Naive thymus-derived CD4-positive, alpha-beta T cell (primary cell): ENCODE results near the gene GREM2. TPM values are rescaled to one million over a fixed set of nuclear protein-coding genes. Genes with fewer than 3 reads are reported as not detected.

Experiments used
- ATAC-seq: fragments of 150-1000 bp; cut with Tn5 transposase; 2 replicates; pipeline ENCODE4 v1.10.0; 2021; ENCODE audit warnings: mild to moderate bottlenecking, moderate library complexity
- CTCF ChIA-PET: fragments of 350-600 bp; sonication (Branson Sonifier 250); formaldehyde crosslinking; loops from one replicate; lab custom pipeline; 2021; ENCODE audit warnings: antibody characterized with exemption; lab: Charles Lee
- POLR2A ChIA-PET: fragments of 350-600 bp; sonication (Branson Sonifier 250); formaldehyde crosslinking; loops from one replicate; lab custom pipeline; 2021; ENCODE audit warnings: antibody characterized with exemption, inconsistent platforms; lab: Charles Lee
- DNase-seq, 9 donors: peaks; one replicate each; pipeline versions ENCODE4 v3.0.0 to v3.0.0-alpha.2; 2020 to 2022; ENCODE audit warnings: mixed read lengths in 1 of 9
- H3K27ac ChIP-seq: one replicate; pipeline ENCODE4 v1.7.0; 2013; ENCODE audit warnings: mild to moderate bottlenecking, low read depth, low read length, moderate library complexity
- H3K27me3 ChIP-seq, 2 donors: one replicate each; pipeline ENCODE4 v1.7.0; 2013; ENCODE audit warnings: low read length in 2 of 2, mild to moderate bottlenecking in 2 of 2, moderate library complexity in 2 of 2; ENCODE audit not compliant: control insufficient read depth in 2 of 2, insufficient read depth in 2 of 2
- H3K36me3 ChIP-seq, 3 experiments: 1 replicate in 2 of 3; 2 replicates in 1 of 3; pipeline ENCODE4 v1.7.0; 2013; ENCODE audit warnings: low read length in 3 of 3, mild to moderate bottlenecking in 3 of 3, moderate library complexity in 1 of 3; ENCODE audit not compliant: insufficient read depth in 3 of 3, control insufficient read depth in 2 of 3
- H3K4me1 ChIP-seq, 2 donors: one replicate each; pipeline ENCODE4 v1.7.0; 2013; ENCODE audit warnings: low read length in 2 of 2, mild to moderate bottlenecking in 2 of 2, moderate library complexity in 1 of 2; ENCODE audit not compliant: control insufficient read depth in 2 of 2, insufficient read depth in 2 of 2
- H3K4me3 ChIP-seq: 2 replicates; pipeline ENCODE4 v1.7.0; 2013; ENCODE audit warnings: mild to moderate bottlenecking, low read length
- H3K9me3 ChIP-seq, 3 experiments: 1 replicate in 2 of 3; 2 replicates in 1 of 3; pipeline ENCODE4 v1.7.0; 2013; ENCODE audit warnings: low read length in 3 of 3; ENCODE audit not compliant: control insufficient read depth in 2 of 3
- H3K27ac Mint-ChIP-seq, 9 donors: one replicate each; pipeline ENCODE4 v1.8.0; 2020 to 2022; ENCODE audit warnings: mixed read lengths in 9 of 9, mild to moderate bottlenecking in 8 of 9, moderate library complexity in 5 of 9, inconsistent platforms in 2 of 9
- H3K27me3 Mint-ChIP-seq, 5 donors: one replicate each; pipeline ENCODE4 v1.8.0; 2021 to 2022; ENCODE audit warnings: mixed read lengths in 5 of 5, mild to moderate bottlenecking in 1 of 5
- H3K36me3 Mint-ChIP-seq, 5 donors: one replicate each; pipeline ENCODE4 v1.8.0; 2020 to 2022; ENCODE audit warnings: mixed read lengths in 5 of 5, mild to moderate bottlenecking in 3 of 5, inconsistent platforms in 1 of 5
- H3K4me1 Mint-ChIP-seq, 7 donors: one replicate each; pipeline ENCODE4 v1.8.0; 2020 to 2022; ENCODE audit warnings: mixed read lengths in 7 of 7, mild to moderate bottlenecking in 3 of 7, inconsistent platforms in 1 of 7
- H3K4me3 Mint-ChIP-seq, 10 donors: one replicate each; pipeline ENCODE4 v1.8.0; 2020 to 2022; ENCODE audit warnings: mild to moderate bottlenecking in 10 of 10, mixed read lengths in 10 of 10, moderate library complexity in 6 of 10, inconsistent platforms in 2 of 10
- H3K9me3 Mint-ChIP-seq, 11 donors: one replicate each; pipeline ENCODE4 v1.8.0; 2020 to 2022; ENCODE audit warnings: mixed read lengths in 11 of 11, mild to moderate bottlenecking in 4 of 11, inconsistent platforms in 1 of 11, moderate library complexity in 1 of 11
- intact Hi-C, 2 donors: fragments of 100-400 bp; cut with micrococcal nuclease; formaldehyde crosslinking; loops; one replicate each; pipeline ENCODE4 v1.15.1; 2023
- polyA plus RNA-seq, 2 donors: library from polyadenylated mRNA; unstranded; fragments of 300-500 nt; fragmentation: Illumina TruSeq; gene quantifications; one replicate each; pipeline ENCODE4 v1.2.3, GENCODE V29; 2021
- total RNA-seq, 6 experiments: library from RNA in 5 of 6; stranded (reverse) in 5 of 6; gene quantifications; 1 replicate in 5 of 6; 2 replicates in 1 of 6; pipeline ENCODE4 v1.2.3 and lab custom pipeline; 2021 to 2026

GREM2 gene
- total and polyA plus RNA-seq, 7 experiments from 2014 or later: 0.05 to 5.2 (median 0.65) TPM; not detected in 1

GRCh38 chr1:240503036-240503435 is 108.9 kb downstream of the GREM2 start:
- H3K27ac Mint-ChIP-seq: no peak overlapping the region
- Histone ChIP-seq H3K36me3 (no peaks in the 10 kb centered on the region), H3K4me1 (no peaks in the 10 kb centered on the region), H3K4me3 (no peak overlapping the region), H3K27ac (no peak overlapping the region), H3K27me3 (no peaks in the 10 kb centered on the region), H3K9me3 (no peaks in the 10 kb centered on the region)
- H3K9me3 Mint-ChIP-seq: peaks cover 0 to 6% (median 0%) of the 10 kb centered on the region in 11 donors
- no peak overlapping the region for H3K4me3 Mint-ChIP-seq
- intact Hi-C loops: no loop called here
- DNase-seq: no peak
- peaks cover 0 to 7% (median 0%) of the 10 kb centered on the region in 5 donors for H3K27me3 Mint-ChIP-seq
- CTCF ChIA-PET: no interaction called here
- H3K4me1 Mint-ChIP-seq: peaks cover 0 to 2% (median 0%) of the 10 kb centered on the region in 7 donors
- POLR2A ChIA-PET: no interaction called here
- H3K36me3 Mint-ChIP-seq: no peaks in the 10 kb centered on the region
- ATAC-seq: no peak

GRCh38 chr1:240501115-240501514 is 110.8 kb downstream of the GREM2 start:
- H3K27ac ChIP-seq: no peak overlapping the region
- Mint-ChIP-seq H3K9me3 (peaks cover 0 to 8% (median 3%) of the 10 kb centered on the region in 11 donors), H3K27ac (no peak overlapping the region), H3K4me1 (no peaks in the 10 kb centered on the region), H3K27me3 (no peaks in the 10 kb centered on the region), H3K4me3 (no peak overlapping the region), H3K36me3 (peaks cover 0 to 1% (median 0%) of the 10 kb centered on the region in 5 donors)
- intact Hi-C loops: no loop called here
- no peak overlapping the region for H3K4me3 ChIP-seq
- no peaks in the 10 kb centered on the region for H3K36me3 ChIP-seq
- H3K4me1 ChIP-seq: no peaks in the 10 kb centered on the region
- POLR2A ChIA-PET: no interaction called here
- DNase-seq (no peak), ATAC-seq (no peak)
- no peaks in the 10 kb centered on the region for H3K9me3 ChIP-seq
- no peaks in the 10 kb centered on the region for H3K27me3 ChIP-seq
- CTCF ChIA-PET: no interaction called here

- POLR2A ChIA-PET: no interaction called here
Observed at GRCh38 chr1:240500647-240501046, 111.3 kb downstream of the GREM2 start.

GRCh38 chr1:240499012-240499411 is 112.9 kb downstream of the GREM2 start:
- Histone ChIP-seq H3K36me3 (no peaks in the 10 kb centered on the region), H3K4me3 (no peak overlapping the region), H3K27me3 (no peaks in the 10 kb centered on the region), H3K27ac (no peak overlapping the region), H3K4me1 (no peaks in the 10 kb centered on the region), H3K9me3 (no peaks in the 10 kb centered on the region)
- peaks cover 0 to 1% (median 0%) of the 10 kb centered on the region in 5 donors for H3K36me3 Mint-ChIP-seq
- H3K27ac Mint-ChIP-seq: no peak overlapping the region
- no peak overlapping the region for H3K4me3 Mint-ChIP-seq
- H3K4me1 Mint-ChIP-seq: no peaks in the 10 kb centered on the region
- intact Hi-C loops: no loop called here
- no peaks in the 10 kb centered on the region for H3K27me3 Mint-ChIP-seq
- ChIA-PET CTCF (interaction anchor here (0.6 kb wide), 1 partner anchor 867 kb away, joined by 3 read pairs; no protein-coding TSS in a partner anchor), POLR2A (no interaction called here)
- ATAC-seq (no peak), DNase-seq (no peak)
- H3K9me3 Mint-ChIP-seq: peaks cover 0 to 8% (median 2%) of the 10 kb centered on the region in 11 donors

More at GRCh38 chr1:240500647-240501046, 111.3 kb downstream of the GREM2 start:
- Histone ChIP-seq H3K27me3 (no peaks in the 10 kb centered on the region), H3K27ac (no peak overlapping the region), H3K4me3 (no peak overlapping the region), H3K36me3 (no peaks in the 10 kb centered on the region), H3K4me1 (no peaks in the 10 kb centered on the region), H3K9me3 (no peaks in the 10 kb centered on the region)
- Mint-ChIP-seq H3K27ac (no peak overlapping the region), H3K4me1 (no peaks in the 10 kb centered on the region), H3K4me3 (no peak overlapping the region), H3K36me3 (peaks cover 0 to 1% (median 0%) of the 10 kb centered on the region in 5 donors), H3K27me3 (no peaks in the 10 kb centered on the region), H3K9me3 (peaks cover 0 to 8% (median 3%) of the 10 kb centered on the region in 11 donors)
- CTCF ChIA-PET: no interaction called here
- ATAC-seq (no peak), DNase-seq (no peak)
- intact Hi-C loops: no loop called here

GRCh38 chr1:240498335-240498734 is 113.6 kb downstream of the GREM2 start:
- no peaks in the 10 kb centered on the region for H3K9me3 ChIP-seq
- H3K4me1 ChIP-seq: no peaks in the 10 kb centered on the region
- H3K27me3 Mint-ChIP-seq: no peaks in the 10 kb centered on the region
- ChIA-PET CTCF (no interaction called here), POLR2A (no interaction called here)
- no peaks in the 10 kb centered on the region for H3K36me3 ChIP-seq
- intact Hi-C loops: no loop called here
- no peak for DNase-seq
- H3K36me3 Mint-ChIP-seq: peaks cover 0 to 1% (median 0%) of the 10 kb centered on the region in 5 donors
- H3K27ac Mint-ChIP-seq: no peak overlapping the region
- H3K9me3 Mint-ChIP-seq: peaks cover 0 to 8% (median 2%) of the 10 kb centered on the region in 11 donors
- no peak for ATAC-seq
- no peaks in the 10 kb centered on the region for H3K27me3 ChIP-seq
- H3K4me1 Mint-ChIP-seq: peaks cover 0 to 2% (median 0%) of the 10 kb centered on the region in 7 donors
- no peak overlapping the region for H3K27ac ChIP-seq
- no peak overlapping the region for H3K4me3 Mint-ChIP-seq
- H3K4me3 ChIP-seq: no peak overlapping the region

- H3K27ac Mint-ChIP-seq: no peak overlapping the region
- POLR2A ChIA-PET: no interaction called here
Observed at GRCh38 chr1:240497908-240498307, 114.0 kb downstream of the GREM2 start.

GRCh38 chr1:240496941-240497340 is 115.0 kb downstream of the GREM2 start:
- POLR2A ChIA-PET: no interaction called here
- CTCF ChIA-PET: no interaction called here
- H3K9me3 ChIP-seq: no peaks in the 10 kb centered on the region
- Mint-ChIP-seq H3K27ac (no peak overlapping the region), H3K9me3 (peaks cover 0 to 8% (median 3%) of the 10 kb centered on the region in 11 donors), H3K36me3 (peaks cover 0 to 3% (median 0%) of the 10 kb centered on the region in 5 donors), H3K4me1 (peaks cover 0 to 4% (median 0%) of the 10 kb centered on the region in 7 donors), H3K4me3 (no peak overlapping the region), H3K27me3 (peaks cover 0 to 5% (median 0%) of the 10 kb centered on the region in 5 donors)
- no peaks in the 10 kb centered on the region for H3K36me3 ChIP-seq
- no peak overlapping the region for H3K27ac ChIP-seq
- H3K4me3 ChIP-seq: no peak overlapping the region
- H3K4me1 ChIP-seq: no peaks in the 10 kb centered on the region
- no peaks in the 10 kb centered on the region for H3K27me3 ChIP-seq
- ATAC-seq (no peak), DNase-seq (no peak)
- intact Hi-C loops: no loop called here

More at GRCh38 chr1:240497908-240498307, 114.0 kb downstream of the GREM2 start:
- no peak for ATAC-seq
- H3K4me3 ChIP-seq: no peak overlapping the region
- no peaks in the 10 kb centered on the region for H3K4me1 ChIP-seq
- Mint-ChIP-seq H3K36me3 (peaks cover 0 to 1% (median 0%) of the 10 kb centered on the region in 5 donors), H3K4me3 (no peak overlapping the region), H3K27me3 (no peaks in the 10 kb centered on the region), H3K4me1 (peaks cover 0 to 2% (median 0%) of the 10 kb centered on the region in 7 donors), H3K9me3 (peaks cover 0 to 8% (median 2%) of the 10 kb centered on the region in 11 donors)
- no peak overlapping the region for H3K27ac ChIP-seq
- no peaks in the 10 kb centered on the region for H3K27me3 ChIP-seq
- CTCF ChIA-PET: no interaction called here
- intact Hi-C loops: no loop called here
- no peaks in the 10 kb centered on the region for H3K36me3 ChIP-seq
- no peak for DNase-seq
- no peaks in the 10 kb centered on the region for H3K9me3 ChIP-seq
